GM13976 (cell line): ENCODE results near the gene IGF2.

Experiments used
- DNase-seq: peaks from one replicate; pipeline ENCODE4 v3.0.0; 2012; ENCODE audit warnings: low spot score
- in situ Hi-C: fragments of 300-500 bp; cut with MboI; formaldehyde crosslinking; loops from one replicate; pipeline ENCODE4 v1.12.0; 2022; ENCODE audit warnings: low sequenced_read_pairs, mixed read lengths, inconsistent platforms; ENCODE audit not compliant: unreplicated experiment
- TF ChIP-seq, protein P1 (sequence below): IDR thresholded peaks from 2 replicates; pipeline ENCODE4 v1.5.1; 2012; ENCODE audit warnings: borderline replicate concordance, mild to moderate bottlenecking; ENCODE audit not compliant: insufficient read depth; ENCODE audit errors: extremely low read depth, missing control alignments, control extremely low read depth

Gene IGF2

GRCh38 chr11:2116680-2117079 lies 22.5 kb downstream of the IGF2 start:
- no peak for DNase-seq
- TF ChIP-seq, protein P1, sequence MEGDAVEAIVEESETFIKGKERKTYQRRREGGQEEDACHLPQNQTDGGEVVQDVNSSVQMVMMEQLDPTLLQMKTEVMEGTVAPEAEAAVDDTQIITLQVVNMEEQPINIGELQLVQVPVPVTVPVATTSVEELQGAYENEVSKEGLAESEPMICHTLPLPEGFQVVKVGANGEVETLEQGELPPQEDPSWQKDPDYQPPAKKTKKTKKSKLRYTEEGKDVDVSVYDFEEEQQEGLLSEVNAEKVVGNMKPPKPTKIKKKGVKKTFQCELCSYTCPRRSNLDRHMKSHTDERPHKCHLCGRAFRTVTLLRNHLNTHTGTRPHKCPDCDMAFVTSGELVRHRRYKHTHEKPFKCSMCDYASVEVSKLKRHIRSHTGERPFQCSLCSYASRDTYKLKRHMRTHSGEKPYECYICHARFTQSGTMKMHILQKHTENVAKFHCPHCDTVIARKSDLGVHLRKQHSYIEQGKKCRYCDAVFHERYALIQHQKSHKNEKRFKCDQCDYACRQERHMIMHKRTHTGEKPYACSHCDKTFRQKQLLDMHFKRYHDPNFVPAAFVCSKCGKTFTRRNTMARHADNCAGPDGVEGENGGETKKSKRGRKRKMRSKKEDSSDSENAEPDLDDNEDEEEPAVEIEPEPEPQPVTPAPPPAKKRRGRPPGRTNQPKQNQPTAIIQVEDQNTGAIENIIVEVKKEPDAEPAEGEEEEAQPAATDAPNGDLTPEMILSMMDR: no peak
- in situ Hi-C loops: no loop called here

DNA sequence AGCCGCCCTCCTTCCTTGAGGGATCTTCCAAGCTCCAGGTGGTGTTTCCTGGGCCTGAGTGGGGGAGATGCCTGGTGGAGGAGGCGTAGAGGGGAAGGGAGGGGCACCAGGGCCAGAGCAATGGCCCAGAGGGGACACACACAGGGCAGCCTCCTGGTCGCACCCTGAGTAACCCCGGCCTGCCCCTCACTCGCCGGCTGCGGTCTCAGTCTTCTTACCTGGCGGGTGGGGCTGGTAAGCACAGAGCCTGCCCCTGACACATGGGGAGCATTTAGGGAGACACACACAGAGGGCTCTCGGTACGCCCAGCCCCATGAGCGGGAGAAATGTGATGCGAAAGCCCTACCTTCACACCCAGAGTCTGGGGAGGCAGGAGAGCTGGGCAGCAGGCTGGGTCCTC lies 23.9 kb downstream of the IGF2 start:
- no peak for DNase-seq
- TF ChIP-seq, protein P1: no peak
- in situ Hi-C loops: no loop called here

- in situ Hi-C loops: no loop called here
- DNase-seq: no peak
- TF ChIP-seq, protein P1: no peak
Observed at GRCh38 chr11:2114430-2115241, 24.6 kb downstream of the IGF2 start.

- DNase-seq: no peak
- TF ChIP-seq, protein P1: no peak
- in situ Hi-C loops: no loop called here
Observed at GRCh38 chr11:2113776-2114175, 25.4 kb downstream of the IGF2 start.

- in situ Hi-C loops: no loop called here
- DNase-seq: no peak
- TF ChIP-seq, protein P1: no peak
Observed at GRCh38 chr11:2110521-2110920, 28.7 kb downstream of the IGF2 start.

GRCh38 chr11:2109541-2110019 lies 29.6 kb downstream of the IGF2 start:
- in situ Hi-C loops: no loop called here
- DNase-seq: no peak
- TF ChIP-seq, protein P1: no peak
